ENCODE measurements around the gene ABCF1.

DNA sequence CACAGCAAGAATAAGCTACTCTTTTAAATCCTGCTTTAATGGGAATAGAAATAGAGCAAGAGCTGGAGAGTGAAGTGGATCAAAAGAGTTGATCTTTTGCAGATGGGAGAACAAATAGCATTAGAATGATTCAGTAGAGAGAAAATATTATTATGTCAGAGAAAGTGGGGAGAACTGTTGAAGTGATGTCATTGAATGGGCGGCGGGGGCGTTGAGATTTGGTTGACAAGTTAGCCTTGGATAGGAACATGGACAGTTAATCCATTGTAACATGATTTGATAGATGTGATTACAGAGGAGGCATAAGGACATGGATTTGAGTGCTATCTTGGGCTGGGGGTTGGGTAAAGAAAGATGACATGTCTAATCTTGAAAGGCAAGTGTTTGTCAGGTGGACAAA, 64.6 kb downstream of the ABCF1 start:
- TF ChIP-seq, protein P1, sequence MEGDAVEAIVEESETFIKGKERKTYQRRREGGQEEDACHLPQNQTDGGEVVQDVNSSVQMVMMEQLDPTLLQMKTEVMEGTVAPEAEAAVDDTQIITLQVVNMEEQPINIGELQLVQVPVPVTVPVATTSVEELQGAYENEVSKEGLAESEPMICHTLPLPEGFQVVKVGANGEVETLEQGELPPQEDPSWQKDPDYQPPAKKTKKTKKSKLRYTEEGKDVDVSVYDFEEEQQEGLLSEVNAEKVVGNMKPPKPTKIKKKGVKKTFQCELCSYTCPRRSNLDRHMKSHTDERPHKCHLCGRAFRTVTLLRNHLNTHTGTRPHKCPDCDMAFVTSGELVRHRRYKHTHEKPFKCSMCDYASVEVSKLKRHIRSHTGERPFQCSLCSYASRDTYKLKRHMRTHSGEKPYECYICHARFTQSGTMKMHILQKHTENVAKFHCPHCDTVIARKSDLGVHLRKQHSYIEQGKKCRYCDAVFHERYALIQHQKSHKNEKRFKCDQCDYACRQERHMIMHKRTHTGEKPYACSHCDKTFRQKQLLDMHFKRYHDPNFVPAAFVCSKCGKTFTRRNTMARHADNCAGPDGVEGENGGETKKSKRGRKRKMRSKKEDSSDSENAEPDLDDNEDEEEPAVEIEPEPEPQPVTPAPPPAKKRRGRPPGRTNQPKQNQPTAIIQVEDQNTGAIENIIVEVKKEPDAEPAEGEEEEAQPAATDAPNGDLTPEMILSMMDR (conservative IDR thresholded peaks at IDR 0.05), result no peak
- no peak for TF ChIP-seq ZFX (IDR thresholded peaks at IDR 0.05)
